ENCODE measurements around the gene CD46.

DNA sequence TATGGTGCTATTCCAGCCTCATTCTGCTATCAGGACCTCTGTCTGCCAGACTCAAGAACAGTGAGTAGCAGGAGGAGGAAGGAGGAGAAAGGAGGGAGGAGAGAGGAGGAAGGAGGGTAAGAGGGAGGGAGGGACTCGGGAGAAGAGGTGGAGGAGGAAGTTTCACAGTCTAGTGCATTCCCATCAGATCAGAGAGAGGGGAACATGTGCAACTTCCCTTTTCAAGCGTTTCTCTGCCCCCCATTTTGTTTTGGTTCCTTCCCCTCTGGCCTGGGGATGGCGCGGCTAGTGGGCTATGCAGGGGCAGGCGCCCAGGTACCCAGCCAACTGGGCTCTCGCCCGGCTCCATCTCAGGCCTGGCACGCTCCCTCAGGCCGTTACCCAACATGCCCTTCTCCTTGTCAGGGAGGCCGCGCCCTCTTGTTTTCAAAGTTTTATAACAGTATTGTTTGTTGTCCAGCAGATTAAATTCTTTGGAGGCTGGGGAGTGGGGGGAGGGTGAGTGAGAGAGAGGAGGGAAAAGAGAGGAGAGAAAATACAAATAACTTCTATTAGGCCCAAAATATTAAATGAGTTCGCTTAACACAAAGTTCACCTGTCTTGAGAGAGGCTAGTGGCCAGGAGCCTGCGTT is 56.0 kb downstream of the CD46 start:
- no peak for TF ChIP-seq POLR2AphosphoS5 (IDR thresholded peaks at IDR 0.05; ENCODE audit: low read depth)
- TF ChIP-seq, protein P1, sequence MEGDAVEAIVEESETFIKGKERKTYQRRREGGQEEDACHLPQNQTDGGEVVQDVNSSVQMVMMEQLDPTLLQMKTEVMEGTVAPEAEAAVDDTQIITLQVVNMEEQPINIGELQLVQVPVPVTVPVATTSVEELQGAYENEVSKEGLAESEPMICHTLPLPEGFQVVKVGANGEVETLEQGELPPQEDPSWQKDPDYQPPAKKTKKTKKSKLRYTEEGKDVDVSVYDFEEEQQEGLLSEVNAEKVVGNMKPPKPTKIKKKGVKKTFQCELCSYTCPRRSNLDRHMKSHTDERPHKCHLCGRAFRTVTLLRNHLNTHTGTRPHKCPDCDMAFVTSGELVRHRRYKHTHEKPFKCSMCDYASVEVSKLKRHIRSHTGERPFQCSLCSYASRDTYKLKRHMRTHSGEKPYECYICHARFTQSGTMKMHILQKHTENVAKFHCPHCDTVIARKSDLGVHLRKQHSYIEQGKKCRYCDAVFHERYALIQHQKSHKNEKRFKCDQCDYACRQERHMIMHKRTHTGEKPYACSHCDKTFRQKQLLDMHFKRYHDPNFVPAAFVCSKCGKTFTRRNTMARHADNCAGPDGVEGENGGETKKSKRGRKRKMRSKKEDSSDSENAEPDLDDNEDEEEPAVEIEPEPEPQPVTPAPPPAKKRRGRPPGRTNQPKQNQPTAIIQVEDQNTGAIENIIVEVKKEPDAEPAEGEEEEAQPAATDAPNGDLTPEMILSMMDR (IDR thresholded peaks at IDR 0.05; ENCODE audit: insufficient read depth, low read length): no peak

Measured in HL-60 (cell line).